Subcutaneous abdominal adipose tissue (tissue), 5 donors: ENCODE data around the gene SDK2.
A peak's percentile ranks its signal among the peaks of the same experiment; 100 is the strongest.
"Not testable (repeated sequence)": the region's sequence is repeated elsewhere in the genome, so short reads cannot be mapped to it uniquely, and the experiment has no call there.

Experiments
- H3K27ac ChIP-seq: one replicate; pipeline ENCODE4 v1.7.0; 2013; ENCODE audit warnings: low read depth, mild to moderate bottlenecking, inconsistent platforms, low read length, moderate library complexity
- H3K27me3 ChIP-seq, 5 donors: one replicate each; pipeline ENCODE4 v1.7.0; 2013; ENCODE audit warnings: low read length in 5 of 5, inconsistent platforms in 1 of 5; ENCODE audit not compliant: control insufficient read depth in 5 of 5, insufficient read depth in 4 of 5
- H3K36me3 ChIP-seq, 5 donors: one replicate each; pipeline ENCODE4 v1.7.0; 2013; ENCODE audit warnings: low read length in 5 of 5; ENCODE audit not compliant: control insufficient read depth in 5 of 5, insufficient read depth in 5 of 5
- H3K4me1 ChIP-seq, 5 donors: one replicate each; pipeline ENCODE4 v1.7.0; 2013; ENCODE audit warnings: low read length in 5 of 5, mild to moderate bottlenecking in 3 of 5, moderate library complexity in 1 of 5; ENCODE audit not compliant: control insufficient read depth in 5 of 5, insufficient read depth in 5 of 5
- H3K4me3 ChIP-seq, 5 donors: one replicate each; pipeline ENCODE4 v1.7.0; 2013; ENCODE audit warnings: low read length in 5 of 5, low read depth in 1 of 5
- H3K9ac ChIP-seq, 5 donors: one replicate each; pipeline ENCODE4 v1.7.0; 2013; ENCODE audit warnings: low read length in 5 of 5, mild to moderate bottlenecking in 4 of 5, moderate library complexity in 3 of 5
- H3K9me3 ChIP-seq, 5 donors: one replicate each; pipeline ENCODE4 v1.7.0; 2013; ENCODE audit warnings: low read length in 5 of 5; ENCODE audit not compliant: control insufficient read depth in 5 of 5
- donor health status: healthy.
- donor health status: healthy.
- donor health status: healthy.
- donor health status: healthy.
- donor health status: healthy.

SDK2 gene

GRCh38 chr17:73338566-73339197, 305.6 kb downstream of the SDK2 start:
- no peaks in the 10 kb centered on the region for H3K36me3 ChIP-seq
- H3K4me3 ChIP-seq, result no peak overlapping the region
- H3K27ac ChIP-seq, result no peak overlapping the region
- no peaks in the 10 kb centered on the region for H3K9me3 ChIP-seq
- H3K4me1 ChIP-seq, result peaks cover 4 to 59% (median 45%) of the 10 kb centered on the region in 5 donors
- H3K27me3 ChIP-seq, result no peaks in the 10 kb centered on the region
- no peak overlapping the region for H3K9ac ChIP-seq

GRCh38 chr17:73338050-73338521, 306.2 kb downstream of the SDK2 start:
- Histone ChIP-seq H3K27ac (no peak overlapping the region), H3K4me1 (peaks cover 4 to 56% (median 42%) of the 10 kb centered on the region in 5 donors), H3K27me3 (no peaks in the 10 kb centered on the region), H3K9me3 (no peaks in the 10 kb centered on the region), H3K4me3 (no peak overlapping the region), H3K36me3 (no peaks in the 10 kb centered on the region), H3K9ac (no peak overlapping the region)

GRCh38 chr17:73337330-73337710, 306.9 kb downstream of the SDK2 start:
- Histone ChIP-seq H3K27me3 (no peaks in the 10 kb centered on the region), H3K4me1 (peaks cover 4 to 49% (median 35%) of the 10 kb centered on the region in 5 donors), H3K27ac (peak overlapping the region; percentile 30), H3K36me3 (no peaks in the 10 kb centered on the region), H3K9me3 (no peaks in the 10 kb centered on the region), H3K9ac (no peak overlapping the region), H3K4me3 (no peak overlapping the region)

- no peaks in the 10 kb centered on the region for H3K27me3 ChIP-seq
- no peak overlapping the region for H3K4me3 ChIP-seq
- no peaks in the 10 kb centered on the region for H3K36me3 ChIP-seq
- no peaks in the 10 kb centered on the region for H3K9me3 ChIP-seq
- peak overlapping the region; percentile 30 for H3K27ac ChIP-seq
- H3K4me1 ChIP-seq, result peaks cover 4 to 43% (median 29%) of the 10 kb centered on the region in 5 donors
- no peak overlapping the region for H3K9ac ChIP-seq
Measured at GRCh38 chr17:73336408-73337329, 307.6 kb downstream of the SDK2 start.

- Histone ChIP-seq H3K36me3 (no peaks in the 10 kb centered on the region), H3K4me3 (no peak overlapping the region), H3K9ac (no peak overlapping the region), H3K4me1 (peaks cover 4 to 37% (median 24%) of the 10 kb centered on the region in 5 donors), H3K27me3 (no peaks in the 10 kb centered on the region), H3K9me3 (no peaks in the 10 kb centered on the region), H3K27ac (no peak overlapping the region)
Measured at GRCh38 chr17:73335591-73336407, 308.4 kb downstream of the SDK2 start.

- H3K36me3 ChIP-seq, result no peaks in the 10 kb centered on the region
- peaks cover 2 to 37% (median 21%) of the 10 kb centered on the region in 5 donors for H3K4me1 ChIP-seq
- no peaks in the 10 kb centered on the region for H3K27me3 ChIP-seq
- no peak overlapping the region for H3K4me3 ChIP-seq
- no peak overlapping the region for H3K9ac ChIP-seq
- H3K27ac ChIP-seq, result no peak overlapping the region
- H3K9me3 ChIP-seq, result no peaks in the 10 kb centered on the region
Measured at GRCh38 chr17:73334771-73335513, 309.3 kb downstream of the SDK2 start.

GRCh38 chr17:73333445-73333844, 310.8 kb downstream of the SDK2 start:
- not testable (repeated sequence) for H3K27me3 ChIP-seq, H3K9ac ChIP-seq, H3K4me3 ChIP-seq, H3K9me3 ChIP-seq, H3K36me3 ChIP-seq
- peak overlapping the region; percentile 77 for H3K27ac ChIP-seq
- H3K4me1 ChIP-seq, result peaks cover 2 to 29% (median 17%) of the 10 kb centered on the region in 5 donors

GRCh38 chr17:73331060-73331459, 313.2 kb downstream of the SDK2 start:
- Histone ChIP-seq H3K36me3 (no peaks in the 10 kb centered on the region), H3K9me3 (no peaks in the 10 kb centered on the region), H3K27me3 (no peaks in the 10 kb centered on the region), H3K4me1 (peaks cover 0 to 8% (median 6%) of the 10 kb centered on the region in 5 donors), H3K4me3 (no peak overlapping the region), H3K27ac (no peak overlapping the region), H3K9ac (no peak overlapping the region)

- Histone ChIP-seq H3K9me3 (peaks cover 0 to 2% (median 0%) of the 10 kb centered on the region in 5 donors), H3K9ac (no peak overlapping the region), H3K4me3 (no peak overlapping the region), H3K4me1 (peaks cover 6 to 27% (median 22%) of the 10 kb centered on the region in 5 donors), H3K27me3 (no peaks in the 10 kb centered on the region), H3K27ac (no peak overlapping the region), H3K36me3 (no peaks in the 10 kb centered on the region)
Measured at GRCh38 chr17:73327676-73328075, 316.6 kb downstream of the SDK2 start.
